Peyer's patch (tissue), 4 donors: Measurements from ENCODE around the gene GOLGA8K.
"Not testable (repeated sequence)": the region's sequence is repeated elsewhere in the genome, so short reads cannot be mapped to it uniquely, and the experiment has no call there.

Experiments used
- CTCF ChIP-seq, 6 experiments: fragments of 450-650 bp in 4 of 6; fragments of 200-600 bp in 2 of 6; sonication (generic) in 1 of 6; IDR thresholded peaks; one replicate each; pipeline ENCODE4 v1.5.1; 2017 to 2019; ENCODE audit warnings: antibody characterized with exemption in 6 of 6, mild to moderate bottlenecking in 3 of 6, moderate library complexity in 1 of 6
- POLR2A ChIP-seq, 2 donors: fragments of 450-650 bp; IDR thresholded peaks; one replicate each; pipeline ENCODE4 v1.5.1; 2017; ENCODE audit warnings: antibody characterized with exemption in 2 of 2, mild to moderate bottlenecking in 2 of 2, moderate library complexity in 2 of 2

- not testable (repeated sequence) for TF ChIP-seq CTCF, POLR2A (IDR thresholded peaks at IDR 0.05)
Measured at GRCh38 chr15:32427635-32428034, 24.5 kb upstream of the GOLGA8K start.
